Stimulated activated CD8-positive, alpha-beta memory T cell treated with anti-CD3 and anti-CD28 coated beads, Interleukin-7, amount 100 ng/mL, for 4 hours (primary cell): ENCODE data around the gene CTDSP1.

Source experiments
- DNase-seq, 2 donors: peaks; one replicate each; pipeline ENCODE4 v3.0.0-alpha.2; 2020; ENCODE audit warnings: low read depth in 2 of 2

The CTDSP1 gene

DNA sequence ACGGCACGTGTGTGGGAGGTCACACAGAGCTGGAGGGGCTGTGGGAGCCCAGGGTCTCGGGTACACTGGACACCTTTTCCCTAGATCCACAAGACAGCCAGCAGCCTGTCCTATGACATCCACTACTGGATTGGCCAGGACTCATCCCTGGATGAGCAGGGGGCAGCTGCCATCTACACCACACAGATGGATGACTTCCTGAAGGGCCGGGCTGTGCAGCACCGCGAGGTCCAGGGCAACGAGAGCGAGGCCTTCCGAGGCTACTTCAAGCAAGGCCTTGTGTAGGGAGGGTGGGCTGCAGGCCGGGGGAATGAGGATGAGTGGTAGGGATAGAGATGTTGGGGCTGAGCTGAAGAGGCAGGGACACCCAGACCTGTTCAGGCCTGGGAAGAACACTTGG lies 25.9 kb downstream of the CTDSP1 start:
- no peak for DNase-seq

DNA sequence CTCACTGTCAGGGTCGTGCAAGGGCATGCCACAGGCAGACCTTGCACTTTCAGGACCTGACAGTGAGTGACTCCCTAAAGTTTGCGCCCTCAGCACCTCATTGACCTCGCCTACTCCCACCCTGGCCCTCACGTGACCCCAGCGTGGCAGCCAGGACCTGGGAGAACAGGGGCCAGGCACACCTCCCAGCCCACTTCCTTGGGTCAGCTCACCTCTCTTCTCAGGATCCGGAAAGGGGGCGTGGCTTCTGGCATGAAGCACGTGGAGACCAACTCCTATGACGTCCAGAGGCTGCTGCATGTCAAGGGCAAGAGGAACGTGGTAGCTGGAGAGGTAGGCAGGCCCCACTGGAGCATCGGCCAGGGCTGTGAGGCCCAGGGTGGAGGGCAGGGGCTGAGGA lies 28.1 kb downstream of the CTDSP1 start:
- DNase-seq: no peak

DNA sequence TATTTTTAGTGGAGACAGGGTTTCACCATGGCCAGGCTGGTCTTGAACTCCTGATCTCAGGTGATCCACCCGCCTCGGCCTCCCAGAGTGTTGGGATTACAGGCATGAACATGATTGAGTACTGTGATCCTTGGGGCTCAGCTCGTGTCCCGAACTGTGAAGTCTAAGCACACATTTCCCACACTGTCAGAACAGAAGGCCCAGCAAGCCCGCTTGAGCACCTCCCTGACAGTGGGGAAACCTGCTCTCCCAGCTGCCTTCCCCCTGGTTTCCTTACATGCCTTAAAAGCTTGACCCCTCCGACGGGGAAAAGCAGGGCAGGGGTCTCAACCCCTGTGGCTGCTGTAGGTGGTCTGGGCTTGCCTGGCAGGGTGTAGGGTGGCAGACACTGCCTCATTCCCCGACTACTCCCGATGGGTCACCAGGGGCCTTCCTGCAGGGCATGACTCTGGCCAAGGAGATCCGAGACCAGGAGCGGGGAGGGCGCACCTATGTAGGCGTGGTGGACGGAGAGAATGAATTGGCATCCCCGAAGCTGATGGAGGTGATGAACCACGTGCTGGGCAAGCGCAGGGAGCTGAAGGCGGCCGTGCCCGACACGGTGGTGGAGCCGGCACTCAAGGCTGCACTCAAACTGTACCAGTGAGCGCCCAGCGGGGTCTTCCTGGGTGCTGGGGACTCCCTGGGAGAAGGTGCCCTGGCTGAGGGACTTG lies 29.3 kb downstream of the CTDSP1 start:
- no peak for DNase-seq

DNA sequence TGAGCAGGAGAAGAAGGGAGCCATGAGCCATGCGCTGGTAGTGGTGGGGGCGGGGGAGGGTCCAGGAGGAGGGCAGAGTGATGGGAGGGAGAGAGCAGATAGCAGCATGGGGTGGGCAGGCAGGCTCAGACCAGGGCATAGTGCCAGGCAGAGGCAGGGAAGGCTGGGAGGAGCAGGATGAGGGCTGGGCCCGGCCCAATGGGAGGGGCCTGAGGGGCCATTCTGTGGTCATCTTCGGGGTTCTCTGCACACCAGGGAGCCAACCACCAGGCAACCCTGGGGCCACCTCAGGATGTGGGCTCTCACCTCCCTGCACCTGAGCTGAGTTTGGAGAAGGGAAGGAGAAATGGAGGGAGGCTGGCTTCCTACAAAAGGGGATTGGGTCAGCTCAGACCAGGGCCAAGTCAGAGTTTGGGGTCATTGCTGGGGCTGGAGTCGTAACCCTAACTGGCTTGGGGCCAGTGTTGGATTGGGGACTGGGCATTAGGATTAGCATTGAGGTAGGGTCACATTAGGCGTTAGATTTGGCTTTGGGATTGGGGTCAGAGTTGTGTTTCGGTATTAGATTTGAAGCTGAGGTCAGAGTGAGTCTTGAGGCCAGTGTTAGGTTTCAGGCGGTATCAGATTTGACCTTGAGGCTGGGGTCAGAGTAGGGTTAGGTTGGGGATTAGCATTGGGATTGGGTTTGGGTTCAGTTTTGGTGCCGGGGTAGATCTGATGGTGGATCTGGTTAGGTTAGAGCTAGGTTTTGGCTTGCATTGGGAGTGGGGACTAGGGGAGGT lies 30.4 kb downstream of the CTDSP1 start:
- no peak for DNase-seq

DNA sequence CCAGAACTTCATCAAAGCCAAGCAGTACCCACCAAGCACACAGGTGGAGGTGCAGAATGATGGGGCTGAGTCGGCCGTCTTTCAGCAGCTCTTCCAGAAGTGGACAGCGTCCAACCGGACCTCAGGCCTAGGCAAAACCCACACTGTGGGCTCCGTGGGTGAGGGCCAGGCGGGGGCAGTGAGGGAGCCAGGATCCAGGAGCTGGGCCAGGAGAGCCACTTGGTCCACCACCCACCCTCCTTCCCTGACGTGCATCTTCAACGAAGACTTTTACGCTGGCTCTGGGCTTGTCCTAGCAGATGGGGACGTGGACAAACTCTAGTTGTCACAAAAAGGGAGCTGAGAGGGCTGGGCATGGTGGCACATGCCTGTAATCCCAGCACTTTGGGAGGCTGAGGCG lies 31.1 kb downstream of the CTDSP1 start:
- DNase-seq: no peak

DNA sequence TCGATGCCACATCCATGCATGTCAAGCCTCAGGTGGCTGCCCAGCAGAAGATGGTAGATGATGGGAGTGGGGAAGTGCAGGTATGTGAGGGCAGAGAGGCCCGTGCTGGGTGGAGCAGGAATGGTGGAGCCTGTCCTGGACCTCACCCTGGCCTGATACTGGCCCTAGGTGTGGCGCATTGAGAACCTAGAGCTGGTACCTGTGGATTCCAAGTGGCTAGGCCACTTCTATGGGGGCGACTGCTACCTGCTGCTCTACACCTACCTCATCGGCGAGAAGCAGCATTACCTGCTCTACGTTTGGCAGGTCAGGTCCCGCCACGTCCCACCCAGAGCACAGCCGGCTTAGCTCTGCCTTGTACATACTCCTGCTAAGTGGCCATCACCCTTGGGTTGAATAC lies 32.2 kb downstream of the CTDSP1 start:
- DNase-seq: no peak

DNA sequence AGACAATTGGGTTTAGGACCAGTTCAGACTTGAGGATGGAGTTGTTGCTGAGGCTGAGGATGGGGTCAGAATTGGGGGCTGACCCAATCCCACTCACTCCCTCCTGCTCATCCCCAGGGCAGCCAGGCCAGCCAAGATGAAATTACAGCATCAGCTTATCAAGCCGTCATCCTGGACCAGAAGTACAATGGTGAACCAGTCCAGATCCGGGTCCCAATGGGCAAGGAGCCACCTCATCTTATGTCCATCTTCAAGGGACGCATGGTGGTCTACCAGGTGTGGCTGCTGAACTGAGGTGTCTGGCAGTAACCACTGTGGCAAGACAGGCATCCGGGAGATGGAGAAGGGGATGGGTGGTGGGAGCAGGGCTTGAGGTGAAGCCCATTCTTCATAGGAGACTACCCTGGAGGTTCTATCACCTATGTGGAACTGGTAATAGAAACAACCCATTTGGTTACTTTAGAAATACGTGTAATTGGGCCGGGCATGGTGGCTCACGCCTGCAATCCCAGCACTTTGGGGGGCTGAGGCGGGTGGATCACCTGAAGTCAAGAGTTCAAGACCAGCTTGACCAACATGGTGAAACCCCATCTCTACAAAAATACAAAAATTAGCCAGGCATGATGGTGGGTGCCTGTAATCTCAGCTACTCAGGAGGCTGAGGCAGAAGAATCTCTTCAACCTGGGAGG lies 33.2 kb downstream of the CTDSP1 start:
- no peak for DNase-seq

DNA sequence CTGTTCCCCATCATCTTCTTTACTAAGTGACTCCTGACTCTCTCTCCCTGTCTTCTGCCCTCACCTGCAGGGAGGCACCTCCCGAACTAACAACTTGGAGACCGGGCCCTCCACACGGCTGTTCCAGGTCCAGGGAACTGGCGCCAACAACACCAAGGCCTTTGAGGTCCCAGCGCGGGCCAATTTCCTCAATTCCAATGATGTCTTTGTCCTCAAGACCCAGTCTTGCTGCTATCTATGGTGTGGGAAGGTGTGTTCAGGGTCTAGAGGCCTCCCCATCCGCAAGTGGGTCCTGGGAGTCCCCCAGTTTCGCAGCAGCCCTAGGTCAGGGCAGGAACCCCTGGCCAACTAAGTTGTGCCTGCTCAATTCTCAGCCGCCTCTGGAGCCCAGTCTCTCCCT lies 34.8 kb downstream of the CTDSP1 start:
- DNase-seq: no peak

DNA sequence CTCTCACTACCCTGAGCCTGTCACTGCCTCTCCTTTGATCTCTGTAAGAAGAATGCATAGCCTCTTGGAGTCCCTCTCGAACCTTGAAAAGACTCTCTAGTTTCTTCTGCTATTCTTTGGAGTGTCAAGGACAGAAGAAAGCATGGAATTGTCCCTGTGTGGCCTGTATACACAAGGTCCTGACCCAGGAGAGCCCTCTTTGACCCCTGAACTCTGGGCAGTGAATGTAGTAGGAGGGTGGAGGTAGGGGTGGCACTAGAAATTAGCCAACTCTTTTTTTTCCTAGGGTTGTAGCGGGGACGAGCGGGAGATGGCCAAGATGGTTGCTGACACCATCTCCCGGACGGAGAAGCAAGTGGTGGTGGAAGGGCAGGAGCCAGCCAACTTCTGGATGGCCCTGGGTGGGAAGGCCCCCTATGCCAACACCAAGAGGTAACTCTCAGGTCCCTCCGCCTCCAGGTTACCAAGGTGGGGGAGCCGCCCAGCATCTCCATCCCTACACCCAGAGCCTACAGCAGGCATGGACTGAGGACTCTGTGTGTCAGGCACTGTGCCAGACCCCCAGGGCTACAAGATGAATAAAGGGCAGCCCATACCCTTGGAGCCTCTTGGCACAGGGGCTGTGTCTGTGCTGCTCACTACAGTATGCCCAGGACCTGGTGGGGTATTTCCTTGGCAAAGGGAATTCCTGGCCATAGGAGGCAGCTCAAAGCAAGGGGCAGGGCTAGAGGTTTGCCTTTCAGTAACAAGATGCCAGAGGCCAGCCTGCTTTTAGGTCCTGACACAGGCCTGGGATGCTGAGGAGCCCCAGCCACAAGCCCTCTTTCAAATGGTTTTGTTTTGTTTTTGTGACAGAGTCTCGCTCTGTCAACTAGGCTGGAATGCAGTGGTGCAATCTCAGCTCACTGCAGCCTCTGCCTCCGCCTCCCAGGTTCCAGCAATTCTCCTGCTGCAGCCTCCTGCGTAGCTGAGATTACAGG lies 35.6 kb downstream of the CTDSP1 start:
- DNase-seq: no peak

DNA sequence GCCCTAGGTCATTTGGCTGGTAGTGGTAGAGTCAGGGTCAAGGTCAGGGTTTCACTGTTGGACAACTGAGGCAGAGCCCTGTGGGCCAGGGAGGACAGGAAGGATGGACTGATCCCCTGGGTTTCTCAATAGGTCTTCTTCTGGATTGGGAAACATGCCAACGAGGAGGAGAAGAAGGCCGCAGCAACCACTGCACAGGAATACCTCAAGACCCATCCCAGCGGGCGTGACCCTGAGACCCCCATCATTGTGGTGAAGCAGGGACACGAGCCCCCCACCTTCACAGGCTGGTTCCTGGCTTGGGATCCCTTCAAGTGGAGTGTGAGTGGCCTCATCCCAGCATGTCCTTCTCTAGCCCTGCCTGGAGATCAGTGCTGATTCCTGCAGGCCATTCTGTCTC lies 37.3 kb downstream of the CTDSP1 start:
- DNase-seq: no peak

DNA sequence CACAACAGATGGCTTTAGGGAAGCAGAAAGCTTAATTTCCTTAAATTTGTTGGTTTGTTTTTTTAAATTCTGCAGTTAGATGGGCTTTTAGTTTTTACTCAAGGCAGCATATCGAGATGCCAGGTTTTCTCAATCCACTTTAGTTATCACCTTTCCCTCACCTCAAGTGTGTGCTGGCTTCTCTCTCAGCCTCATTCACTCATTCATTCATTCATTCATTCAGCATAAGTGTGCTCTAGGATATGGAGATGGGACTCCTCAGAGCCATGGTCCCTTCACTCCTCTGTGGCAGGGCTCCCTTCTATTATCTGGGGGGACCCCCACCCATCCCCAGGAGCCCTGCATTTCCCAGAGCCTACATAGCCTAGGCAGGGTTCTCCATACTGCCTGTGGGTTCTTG lies 38.3 kb downstream of the CTDSP1 start:
- no peak for DNase-seq

DNA sequence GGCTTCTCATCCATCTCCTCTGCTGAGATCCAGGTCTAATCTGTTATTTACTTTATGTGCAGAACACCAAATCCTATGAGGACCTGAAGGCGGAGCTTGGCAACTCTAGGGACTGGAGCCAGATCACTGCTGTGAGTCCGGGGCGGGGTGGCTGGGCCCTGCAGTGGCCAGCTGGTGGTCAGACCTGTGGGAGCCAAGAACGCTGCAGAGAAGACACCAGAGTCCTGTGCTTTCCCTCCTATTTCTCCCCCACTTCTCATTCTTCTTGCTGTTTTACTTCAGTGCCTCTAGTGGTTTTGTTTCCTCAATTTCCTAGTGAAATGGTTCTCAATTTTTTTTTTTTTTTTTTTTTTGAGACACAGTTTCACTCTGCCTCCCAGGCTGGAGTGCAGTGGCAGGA lies 38.9 kb downstream of the CTDSP1 start:
- no peak for DNase-seq

DNA sequence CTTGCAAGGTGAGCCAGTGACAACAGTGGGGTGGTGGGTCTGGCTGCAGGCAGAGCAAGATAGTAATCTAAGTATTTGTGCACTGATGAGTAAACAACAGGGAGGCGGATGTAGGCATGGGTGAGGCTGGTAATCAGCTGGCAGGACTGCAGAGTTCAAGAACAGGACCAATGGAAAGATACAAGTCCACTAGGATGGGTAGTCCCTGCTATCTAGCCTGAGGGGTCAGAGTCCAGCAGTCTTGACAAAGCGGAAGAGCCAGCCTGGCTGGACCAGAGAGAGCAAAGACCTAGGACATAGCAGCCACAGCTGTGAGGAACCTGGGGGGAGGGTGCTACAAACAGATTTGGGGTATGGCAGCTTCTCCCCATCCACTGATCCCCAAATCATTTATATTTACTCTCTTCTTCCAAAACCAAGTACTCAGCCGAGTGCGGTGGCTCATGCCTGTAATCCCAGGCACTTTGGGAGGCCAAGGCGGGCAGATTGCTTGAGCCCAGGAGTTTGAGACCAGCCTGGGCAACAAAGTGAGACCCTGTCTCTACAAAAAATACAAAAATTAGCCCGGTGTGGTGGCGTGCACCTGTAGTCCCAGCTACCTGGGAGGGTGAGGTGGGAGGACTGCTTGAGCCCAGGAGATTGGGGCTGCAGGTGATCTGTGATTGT lies 45.2 kb downstream of the CTDSP1 start:
- DNase-seq: no peak

DNA sequence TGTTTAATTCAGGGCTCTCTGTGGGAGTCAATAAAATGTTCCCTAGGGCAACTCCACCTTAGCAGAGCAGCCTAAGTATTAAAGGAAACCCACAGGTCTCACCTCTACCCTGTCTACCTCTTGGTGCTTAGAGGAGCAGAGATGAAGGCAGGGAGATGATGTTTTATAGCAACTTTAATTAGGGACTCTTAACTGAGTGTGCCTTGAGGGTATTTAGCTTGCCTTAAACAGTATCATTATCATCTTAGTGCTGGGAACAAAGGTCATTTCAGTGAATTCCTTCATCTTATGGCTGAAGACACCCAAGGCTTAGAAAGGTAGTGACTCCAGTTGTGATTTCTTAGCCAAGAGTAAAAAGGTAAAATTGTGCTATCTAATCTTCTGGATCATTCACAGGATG lies 45.9 kb downstream of the CTDSP1 start:
- no peak for DNase-seq

DNA sequence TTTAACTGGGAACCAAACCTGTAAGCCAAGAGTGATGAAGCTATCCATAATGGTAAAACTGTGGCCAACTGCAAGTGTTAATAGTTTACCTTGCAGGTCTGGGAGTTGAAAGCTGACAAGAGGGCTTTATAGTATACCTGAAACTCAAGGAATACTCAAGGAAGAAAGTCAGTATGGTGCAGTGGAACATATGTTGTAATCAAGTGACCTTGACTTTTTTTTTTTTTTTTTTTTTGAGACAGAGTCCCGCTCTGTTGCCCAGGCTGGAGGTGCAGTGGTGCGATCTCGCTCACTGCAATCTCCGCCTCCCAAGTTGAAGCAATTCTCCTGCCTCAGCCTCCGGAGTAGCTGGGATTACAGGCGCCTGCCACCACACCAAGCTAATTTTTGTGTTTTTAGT lies 46.9 kb downstream of the CTDSP1 start:
- DNase-seq: no peak

DNA sequence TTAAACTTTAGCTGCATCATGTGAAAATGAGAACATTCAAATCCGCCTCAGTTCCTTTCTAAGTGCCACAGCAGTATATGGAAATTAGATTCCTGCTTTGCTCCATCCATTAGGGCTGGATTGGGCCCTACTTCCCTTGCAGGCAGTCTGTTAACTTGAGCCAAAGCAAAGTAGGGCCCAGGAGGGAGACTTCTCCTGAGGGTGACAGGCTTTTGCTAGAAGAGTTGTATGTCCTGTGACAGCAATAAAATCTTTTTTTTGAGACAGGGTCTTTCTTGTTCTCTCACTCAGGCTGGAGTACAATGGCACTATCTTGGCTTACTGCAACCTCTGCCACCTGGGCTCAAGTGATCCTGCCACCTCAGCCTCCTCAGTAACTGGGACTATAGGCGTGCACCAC lies 47.4 kb downstream of the CTDSP1 start:
- no peak for DNase-seq

DNA sequence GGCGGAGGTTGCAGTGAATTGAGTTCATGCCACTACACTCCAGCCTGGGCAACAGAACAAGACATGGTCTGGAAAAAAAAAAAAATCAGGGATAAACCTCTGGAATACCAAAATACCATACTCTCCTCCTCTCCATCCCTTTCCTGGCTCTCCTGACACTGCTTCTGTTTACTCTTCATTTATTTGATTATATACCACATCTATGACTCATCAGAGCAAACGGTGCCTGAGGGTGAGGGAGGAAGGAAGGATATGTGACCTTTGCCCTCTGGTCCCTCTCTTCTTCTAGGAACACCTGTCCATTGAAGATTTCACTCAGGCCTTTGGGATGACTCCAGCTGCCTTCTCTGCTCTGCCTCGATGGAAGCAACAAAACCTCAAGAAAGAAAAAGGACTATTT lies 49.3 kb downstream of the CTDSP1 start:
- DNase-seq: no peak

DNA sequence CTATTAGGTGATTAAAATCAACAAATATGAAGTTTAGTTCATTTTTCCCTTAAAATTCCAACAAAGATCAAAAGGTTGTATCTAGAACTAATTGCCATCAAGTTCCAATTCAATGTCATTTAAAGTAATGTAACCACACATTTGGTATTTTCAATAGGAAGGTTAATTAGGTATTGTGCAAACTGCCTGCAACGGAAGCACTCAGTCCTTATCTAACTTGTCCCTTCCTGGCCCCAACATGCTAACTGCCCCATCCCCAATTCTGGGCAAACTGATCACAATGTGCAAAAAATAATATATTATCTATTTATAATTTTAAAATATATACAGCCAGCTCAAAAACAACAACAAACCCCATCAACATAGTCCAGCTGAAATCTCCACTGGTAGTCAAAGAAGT lies 52.4 kb downstream of the CTDSP1 start:
- no peak for DNase-seq
